HG03469 (cell line): ENCODE data around the gene SMARCE1.

Experiments
- ATAC-seq: cut with Tn5 transposase; IDR thresholded peaks from one replicate; pipeline ENCODE4 v1.9.1; 2021; ENCODE audit warnings: mild to moderate bottlenecking, moderate library complexity, moderate number of reproducible peaks; ENCODE audit not compliant: unreplicated experiment

Gene SMARCE1

GRCh38 chr17:40647624-40648383, at the start of gene SMARCE1:
Gene SMARCE1 (minus strand): TSS chr17:40647818. CDS start chr17:40645802, 2,016 bp downstream.
- no peak for ATAC-seq

- ATAC-seq, result no peak
These were observed 49.7 kb upstream of the SMARCE1 start for GRCh38 chr17:40697297-40697696.

GRCh38 chr17:40696651-40697072, 49.0 kb upstream of the SMARCE1 start:
- ATAC-seq, result no peak

- ATAC-seq, result no peak
These were observed 48.4 kb upstream of the SMARCE1 start for GRCh38 chr17:40695874-40696472.

DNA sequence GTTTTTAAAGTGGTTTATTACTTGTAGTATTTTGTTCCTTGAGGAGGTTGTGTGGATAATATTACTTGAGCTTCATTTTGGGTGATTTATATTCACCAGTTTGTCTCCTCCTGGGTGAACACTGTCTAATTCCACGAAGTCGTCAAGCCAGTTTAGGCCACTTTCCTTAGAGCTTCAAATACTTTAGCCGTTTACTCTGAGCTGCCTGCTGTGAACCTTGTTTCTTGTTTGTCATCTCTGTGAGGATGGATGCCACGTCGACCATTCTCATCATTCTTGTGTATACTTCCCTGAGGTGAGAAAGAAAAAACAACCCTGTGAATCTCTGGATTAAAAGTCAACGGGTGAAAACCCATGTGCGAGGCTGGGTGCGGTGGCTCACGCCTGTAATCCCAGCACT, 47.0 kb upstream of the SMARCE1 start:
- no peak for ATAC-seq

- no peak for ATAC-seq
These were observed 39.5 kb upstream of the SMARCE1 start for GRCh38 chr17:40687106-40687505.

GRCh38 chr17:40686192-40686591, 38.6 kb upstream of the SMARCE1 start:
- no peak for ATAC-seq

DNA sequence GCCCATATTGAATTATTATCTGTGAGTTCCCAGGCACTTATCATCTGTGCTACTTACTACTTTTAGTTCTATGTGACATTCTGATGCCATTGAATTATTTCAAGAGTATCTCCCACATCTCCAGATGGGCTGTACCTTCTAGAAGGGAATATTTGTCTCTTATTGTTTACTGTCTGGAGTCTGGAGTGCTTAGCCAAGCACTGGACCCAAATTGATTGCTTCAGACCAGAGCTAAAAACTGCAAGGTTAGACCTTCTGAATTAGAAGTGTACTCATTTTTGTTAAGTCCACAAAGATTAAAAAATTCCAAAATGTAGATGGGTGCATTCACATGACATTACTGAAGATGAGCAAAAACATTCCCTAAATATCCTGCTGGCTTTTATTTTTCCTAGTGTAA, 33.4 kb upstream of the SMARCE1 start:
- no peak for ATAC-seq

- ATAC-seq, result no peak
These were observed 31.9 kb upstream of the SMARCE1 start for GRCh38 chr17:40679523-40679907.

GRCh38 chr17:40678902-40679522, 31.4 kb upstream of the SMARCE1 start:
- no peak for ATAC-seq

DNA sequence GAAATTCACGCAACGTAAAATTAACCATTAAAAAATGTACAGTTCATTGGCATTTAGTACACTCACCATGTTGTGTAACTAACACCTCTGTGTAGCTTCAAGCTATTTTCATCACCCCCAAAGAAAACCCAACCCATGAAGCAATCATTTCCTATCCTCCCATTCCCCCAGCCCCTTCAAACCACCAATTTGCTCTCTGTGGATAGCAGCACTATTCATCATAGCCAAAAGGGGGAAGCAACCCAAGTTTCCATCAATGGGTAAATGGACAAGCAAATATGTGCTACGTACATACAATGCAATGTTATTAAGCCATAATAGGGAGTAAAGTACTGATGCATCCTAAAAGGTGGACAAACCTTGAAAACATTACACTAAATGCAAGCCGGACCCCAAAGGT, 28.3 kb upstream of the SMARCE1 start:
- ATAC-seq, result no peak

- no peak for ATAC-seq
These were observed 25.0 kb upstream of the SMARCE1 start for GRCh38 chr17:40672654-40673053.

DNA sequence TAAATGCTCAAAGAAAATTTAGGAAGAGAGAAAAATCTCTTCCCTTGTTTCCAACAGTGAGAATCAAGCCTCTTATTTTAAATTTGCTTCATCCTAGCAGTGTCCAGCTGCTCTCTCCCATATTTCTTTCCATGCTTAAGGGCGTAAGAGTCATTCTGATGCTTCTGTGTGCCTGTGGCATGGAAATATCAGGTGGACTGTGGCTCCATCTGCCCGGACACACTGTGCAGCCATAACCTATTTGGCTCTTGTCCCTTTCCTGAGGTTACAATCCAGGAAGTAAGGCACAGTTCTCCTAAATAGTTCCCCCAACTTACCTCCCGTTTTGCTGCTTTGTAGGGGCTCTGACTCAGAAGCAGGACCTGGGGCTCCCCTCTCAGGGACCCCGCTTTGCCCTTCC, 23.7 kb upstream of the SMARCE1 start:
- ATAC-seq, result no peak

GRCh38 chr17:40666331-40666730, 18.7 kb upstream of the SMARCE1 start:
- no peak for ATAC-seq

DNA sequence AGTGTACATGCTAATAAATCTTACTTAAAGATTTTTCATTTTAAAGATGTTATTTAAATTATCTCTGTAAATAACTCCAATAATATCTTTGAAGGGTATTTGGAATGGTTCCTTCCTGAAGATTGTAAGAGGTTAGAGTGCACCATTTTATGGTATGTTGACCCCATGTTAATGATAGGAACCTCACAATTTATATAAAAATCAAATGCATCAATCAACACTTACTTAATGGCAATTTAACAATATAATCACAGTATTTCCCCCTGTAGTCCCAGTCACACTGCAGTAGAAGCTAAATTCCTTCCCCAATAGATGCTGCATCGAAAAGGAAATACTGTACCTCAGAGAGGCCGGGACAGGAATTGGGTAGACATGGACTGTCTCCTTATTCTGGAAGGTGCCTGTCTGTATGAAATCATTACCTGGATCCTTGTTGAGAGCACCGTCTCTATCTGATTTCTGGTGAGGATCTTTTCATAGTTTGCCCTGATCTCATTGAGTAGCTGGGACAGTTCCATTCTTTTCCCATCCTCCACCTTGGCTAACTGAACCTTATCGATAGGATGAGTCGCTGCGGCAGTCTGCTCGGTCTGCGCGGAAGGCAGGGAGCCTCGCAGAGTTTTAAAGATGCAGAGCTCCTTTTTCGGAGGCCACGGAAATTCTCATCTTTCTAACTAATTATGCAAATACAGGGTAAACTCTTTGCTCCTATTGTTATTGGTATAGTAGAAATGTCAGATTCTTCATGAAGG, 17.1 kb upstream of the SMARCE1 start, which contains the start of gene KRT222:
TSS of gene KRT222 (minus strand) at position 596 of the 752 bp plus-strand sequence. CDS start at position 518, 78 bp downstream.
- ATAC-seq, result no peak

GRCh38 chr17:40663252-40663651, 15.6 kb upstream of the SMARCE1 start:
- no peak for ATAC-seq

DNA sequence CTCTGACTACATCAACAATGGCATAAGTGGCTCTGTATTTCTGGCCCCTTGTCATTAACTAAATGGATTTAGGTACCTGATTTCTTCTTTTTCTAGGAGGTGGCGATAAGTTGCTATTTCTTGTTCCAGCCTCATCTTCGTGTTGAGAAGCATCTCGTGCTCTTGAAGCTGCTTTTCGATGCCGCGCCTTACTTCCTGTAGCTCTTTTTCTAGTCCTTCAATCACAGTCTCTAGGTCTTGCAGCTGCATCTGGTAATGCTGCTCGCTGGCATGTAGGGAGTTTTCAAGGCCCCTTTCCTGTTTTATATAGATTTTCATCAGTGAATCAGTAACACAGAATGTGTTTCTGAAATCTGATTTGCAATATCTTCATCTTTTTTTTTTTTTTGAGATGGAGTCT, 12.3 kb upstream of the SMARCE1 start:
- no peak for ATAC-seq

DNA sequence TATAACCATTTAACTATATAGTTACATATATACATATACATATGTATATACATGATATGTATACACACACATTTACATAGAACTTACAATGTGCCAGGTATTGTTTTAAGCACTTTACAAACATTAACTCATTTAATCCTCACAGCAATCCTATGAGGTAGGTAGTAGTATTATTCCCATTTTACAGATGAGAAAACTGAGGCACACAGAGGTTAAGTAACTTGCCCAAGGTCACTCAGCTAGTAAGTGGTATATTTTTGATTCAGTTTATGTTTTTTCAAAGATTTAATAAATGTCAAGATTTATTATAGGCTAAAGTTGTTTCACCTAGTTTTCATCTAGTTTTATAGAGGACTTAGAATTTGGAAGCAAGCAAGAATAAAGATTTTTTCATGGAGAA, 10.8 kb upstream of the SMARCE1 start:
- ATAC-seq, result no peak

GRCh38 chr17:40651939-40652338, 4.3 kb upstream of the SMARCE1 start:
- ATAC-seq, result no peak

GRCh38 chr17:40648384-40648968, 858 bp upstream of the SMARCE1 start:
- no peak for ATAC-seq
